ENCODE data around the gene EGLN3.

- TF ChIP-seq EP300 (IDR thresholded peaks at IDR 0.05) (no peak), CTCF (IDR thresholded peaks at IDR 0.05) (no peak)
Measured at GRCh38 chr14:33880330-33880729, 70.5 kb downstream of the EGLN3 start.

All from gastroesophageal sphincter (tissue), 3 donors.